ENCODE measurements around the gene PARVA. TPM values are rescaled to one million over a fixed set of nuclear protein-coding genes. Genes with fewer than 3 reads are reported as not detected.
"Not testable (repeated sequence)": the region's sequence is repeated elsewhere in the genome, so short reads cannot be mapped to it uniquely, and the experiment has no call there.

The PARVA gene
- total RNA-seq, 1 donor from 2014 or later, result 75.4 TPM

GRCh38 chr11:12343526-12343925 is 33.8 kb upstream of the PARVA start:
- Histone ChIP-seq H3K4me3 (no peak overlapping the region), H3K36me3 (no peaks in the 10 kb centered on the region), H3K4me1 (no peaks in the 10 kb centered on the region), H3K27me3 (ENCODE audit: low read depth) (no peaks in the 10 kb centered on the region), H3K27ac (replicated peaks) (no peak overlapping the region), H3K9me3 (replicated peaks) (no peaks in the 10 kb centered on the region)
- TF ChIP-seq CTCF (IDR thresholded peaks at IDR 0.05; ENCODE audit: borderline replicate concordance), result no peak
- intact Hi-C loops (cut with micrococcal nuclease), result no loop called here
- DNase-seq, result no peak

GRCh38 chr11:12353534-12353933 is 23.8 kb upstream of the PARVA start:
- H3K4me3 ChIP-seq, result no peak overlapping the region
- intact Hi-C loops (cut with micrococcal nuclease), result no loop called here
- no peaks in the 10 kb centered on the region for H3K36me3 ChIP-seq
- DNase-seq, result no peak
- H3K27me3 ChIP-seq (ENCODE audit: low read depth), result no peaks in the 10 kb centered on the region
- no peaks in the 10 kb centered on the region for H3K9me3 ChIP-seq (replicated peaks)
- no peak overlapping the region for H3K27ac ChIP-seq (replicated peaks)
- no peak for TF ChIP-seq CTCF (IDR thresholded peaks at IDR 0.05; ENCODE audit: borderline replicate concordance)
- no peaks in the 10 kb centered on the region for H3K4me1 ChIP-seq

GRCh38 chr11:12354750-12355545 is 22.4 kb upstream of the PARVA start:
- TF ChIP-seq CTCF (IDR thresholded peaks at IDR 0.05; ENCODE audit: borderline replicate concordance), result no peak
- DNase-seq, result no peak
- Histone ChIP-seq H3K27ac (replicated peaks) (no peak overlapping the region), H3K36me3 (no peaks in the 10 kb centered on the region), H3K9me3 (replicated peaks) (no peaks in the 10 kb centered on the region), H3K4me1 (no peaks in the 10 kb centered on the region), H3K27me3 (ENCODE audit: low read depth) (no peaks in the 10 kb centered on the region), H3K4me3 (no peak overlapping the region)
- intact Hi-C loops (cut with micrococcal nuclease), result no loop called here

GRCh38 chr11:12356944-12357655 is 20.3 kb upstream of the PARVA start:
- Histone ChIP-seq H3K4me3 (no peak overlapping the region), H3K27me3 (ENCODE audit: low read depth) (no peaks in the 10 kb centered on the region), H3K36me3 (no peaks in the 10 kb centered on the region), H3K27ac (replicated peaks) (no peak overlapping the region), H3K9me3 (replicated peaks) (no peaks in the 10 kb centered on the region), H3K4me1 (no peaks in the 10 kb centered on the region)
- TF ChIP-seq CTCF (IDR thresholded peaks at IDR 0.05; ENCODE audit: borderline replicate concordance), result no peak
- no peak for DNase-seq
- intact Hi-C loops (cut with micrococcal nuclease), result no loop called here

GRCh38 chr11:12357697-12358096 is 19.7 kb upstream of the PARVA start:
- H3K4me3 ChIP-seq; H3K9me3 ChIP-seq (replicated peaks); intact Hi-C loops (cut with micrococcal nuclease); DNase-seq; H3K36me3 ChIP-seq; H3K4me1 ChIP-seq; H3K27me3 ChIP-seq (ENCODE audit: low read depth); H3K27ac ChIP-seq (replicated peaks): not testable (repeated sequence)
